Suprapubic skin (tissue), 3 donors: ENCODE results near the gene CFAP46.

Experiments
- CTCF ChIP-seq, 2 donors: fragments of 200-600 bp in 1 of 2; fragments of 450-650 bp in 1 of 2; sonication (generic) in 1 of 2; IDR thresholded peaks; one replicate each; pipeline ENCODE4 v1.5.1; 2016 to 2019; ENCODE audit warnings: antibody characterized with exemption in 2 of 2, mild to moderate bottlenecking in 1 of 2, moderate library complexity in 1 of 2
- POLR2A ChIP-seq, 2 donors: fragments of 450-650 bp; IDR thresholded peaks; one replicate each; pipeline ENCODE4 v1.6.1; 2017; ENCODE audit warnings: antibody characterized with exemption in 2 of 2, mild to moderate bottlenecking in 2 of 2, moderate library complexity in 2 of 2

- TF ChIP-seq POLR2A (IDR thresholded peaks at IDR 0.05) (no peak), CTCF (IDR thresholded peaks at IDR 0.05) (no peak)
Measured at GRCh38 chr10:132906836-132907235, 35.5 kb downstream of the CFAP46 start.
